Breast epithelium (tissue), 4 donors: ENCODE measurements around the gene ROMO1. TPM values are rescaled to one million over a fixed set of nuclear protein-coding genes. Genes with fewer than 3 reads are reported as not detected.

Source experiments
- DNase-seq, 2 donors: peaks; one replicate each; pipeline ENCODE4 v3.0.0-alpha.2; 2019; ENCODE audit warnings: low spot score in 2 of 2
- H3K27ac ChIP-seq, 2 donors: fragments of 200-600 bp; sonication (generic) in 1 of 2; one replicate each; pipeline ENCODE4 v1.5.1; 2016 to 2019; ENCODE audit warnings: mild to moderate bottlenecking in 1 of 2
- H3K27me3 ChIP-seq, 2 donors: fragments of 200-600 bp; sonication (generic) in 1 of 2; one replicate each; pipeline versions ENCODE4 v1.5.1 to v1.6.0; 2017 to 2019; ENCODE audit warnings: control low read depth in 1 of 2, mild to moderate bottlenecking in 1 of 2
- H3K36me3 ChIP-seq: fragments of 200-600 bp; one replicate; pipeline ENCODE4 v1.5.1; 2019
- H3K4me1 ChIP-seq, 2 donors: fragments of 200-600 bp; sonication (generic); one replicate each; pipeline ENCODE4 v1.5.1; 2016 to 2019; ENCODE audit warnings: control low read depth in 1 of 2
- H3K4me3 ChIP-seq, 3 donors: fragments of 200-600 bp; sonication (generic); 1 replicate in 2 of 3; 2 replicates in 1 of 3; pipeline ENCODE4 v1.5.1; 2016 to 2019; ENCODE audit warnings: mild to moderate bottlenecking in 3 of 3, moderate library complexity in 2 of 3
- H3K9me3 ChIP-seq, 2 donors: fragments of 200-600 bp; sonication (generic) in 1 of 2; one replicate each; pipeline ENCODE4 v1.5.1; 2016 to 2019; ENCODE audit warnings: control low read depth in 1 of 2
- CTCF ChIP-seq, 3 donors: fragments of 450-650 bp; IDR thresholded peaks; one replicate each; pipeline ENCODE4 v1.5.1; 2016 to 2017; ENCODE audit warnings: antibody characterized with exemption in 3 of 3, mild to moderate bottlenecking in 3 of 3, moderate library complexity in 3 of 3
- POLR2A ChIP-seq: fragments of 450-650 bp; IDR thresholded peaks from one replicate; pipeline ENCODE4 v1.6.1; 2016; ENCODE audit warnings: antibody characterized with exemption, mild to moderate bottlenecking, moderate library complexity
- POLR2AphosphoS5 ChIP-seq, 3 donors: sonication (generic); formaldehyde crosslinking; IDR thresholded peaks; one replicate each; pipeline ENCODE4 v1.6.1; 2017; ENCODE audit warnings: antibody characterized with exemption in 3 of 3
- intact Hi-C: fragments of 100-400 bp; cut with DNase I; formaldehyde crosslinking; loops from one replicate; pipeline ENCODE4 v1.15.1; 2023; ENCODE audit warnings: low total_unique reads
- total RNA-seq, 3 donors: library from RNA; depleted of rRNA; stranded (reverse); fragments of >200 nt; gene quantifications; one replicate each; pipeline ENCODE4 v1.1.0, GENCODE V29; 2016

The ROMO1 gene
- total RNA-seq, 3 donors from 2014 or later: 231 to 348 (median 306) TPM

- Histone ChIP-seq H3K4me3 (no peak overlapping the region), H3K36me3 (peaks cover 17% of the 10 kb centered on the region), H3K9me3 (no peaks in the 10 kb centered on the region), H3K27me3 (no peaks in the 10 kb centered on the region), H3K4me1 (peaks cover 0 to 4% of the 10 kb centered on the region in 2 donors), H3K27ac (no peak overlapping the region)
- TF ChIP-seq POLR2A (no peak), POLR2AphosphoS5 (IDR thresholded peaks at IDR 0.05) (no peak), CTCF (IDR thresholded peaks at IDR 0.05) (no peak)
- intact Hi-C loops: no loop called here
- no peak for DNase-seq
Measured at GRCh38 chr20:35724321-35725230, 25.4 kb downstream of the ROMO1 start.

GRCh38 chr20:35726842-35727711 lies 27.9 kb downstream of the ROMO1 start:
- intact Hi-C loops: no loop called here
- Histone ChIP-seq H3K36me3 (peaks cover 8% of the 10 kb centered on the region), H3K9me3 (no peaks in the 10 kb centered on the region), H3K27me3 (no peaks in the 10 kb centered on the region), H3K27ac (no peak overlapping the region), H3K4me1 (peaks cover 0 to 14% of the 10 kb centered on the region in 2 donors), H3K4me3 (no peak overlapping the region)
- TF ChIP-seq CTCF (IDR thresholded peaks at IDR 0.05): no peak
- no peak for TF ChIP-seq POLR2AphosphoS5 (IDR thresholded peaks at IDR 0.05)
- TF ChIP-seq POLR2A: no peak
- no peak for DNase-seq

- H3K4me1 ChIP-seq: peaks cover 1 to 17% of the 10 kb centered on the region in 2 donors
- H3K27ac ChIP-seq: no peak overlapping the region
- H3K4me3 ChIP-seq: no peak overlapping the region
- TF ChIP-seq POLR2A: no peak
- no peak for TF ChIP-seq CTCF (IDR thresholded peaks at IDR 0.05)
- no peak for TF ChIP-seq POLR2AphosphoS5 (IDR thresholded peaks at IDR 0.05)
- no peaks in the 10 kb centered on the region for H3K9me3 ChIP-seq
- H3K27me3 ChIP-seq: no peaks in the 10 kb centered on the region
- DNase-seq: no peak
- intact Hi-C loops: no loop called here
- H3K36me3 ChIP-seq: peaks cover 8% of the 10 kb centered on the region
Measured at GRCh38 chr20:35729283-35729807, 30.1 kb downstream of the ROMO1 start.

GRCh38 chr20:35729836-35730582 lies 30.8 kb downstream of the ROMO1 start:
- intact Hi-C loops: no loop called here
- Histone ChIP-seq H3K36me3 (peaks cover 5% of the 10 kb centered on the region), H3K4me3 (no peak overlapping the region), H3K9me3 (no peaks in the 10 kb centered on the region), H3K4me1 (peaks cover 5 to 17% of the 10 kb centered on the region in 2 donors), H3K27me3 (no peaks in the 10 kb centered on the region), H3K27ac (no peak overlapping the region)
- TF ChIP-seq POLR2A (no peak), POLR2AphosphoS5 (IDR thresholded peaks at IDR 0.05) (no peak), CTCF (IDR thresholded peaks at IDR 0.05) (no peak)
- no peak for DNase-seq
